ENCODE measurements around the gene TAPT1.

DNA sequence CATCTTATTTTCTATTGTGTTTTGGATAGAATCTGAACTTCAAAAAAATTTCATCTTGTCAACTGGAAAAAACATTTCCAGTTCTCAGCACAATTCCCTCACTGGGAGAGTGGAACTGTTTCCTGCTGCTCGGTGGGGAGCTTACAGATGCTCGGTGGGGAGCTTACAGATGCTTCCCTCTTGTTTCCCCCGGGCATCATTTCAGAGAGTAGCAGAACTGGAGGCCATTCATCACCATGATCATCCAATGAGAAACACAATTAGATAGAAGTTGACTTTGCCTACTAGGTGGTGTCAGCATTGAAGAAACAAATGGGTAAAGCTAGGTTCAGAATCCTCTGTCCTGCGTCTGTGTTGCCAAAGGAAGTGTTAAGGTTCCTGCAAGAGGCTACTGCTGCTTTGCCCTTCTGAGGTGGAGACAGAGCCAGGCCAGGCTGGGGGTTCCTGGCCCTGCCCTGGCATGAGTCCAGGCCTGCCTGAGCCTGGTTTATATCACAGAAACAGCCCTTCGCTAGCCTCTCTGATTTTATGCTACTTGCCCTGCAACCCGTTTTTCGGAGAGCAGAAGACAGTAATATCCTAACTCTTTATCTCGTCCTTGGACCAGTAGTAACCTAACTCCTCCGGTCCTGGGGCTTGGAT is 70.6 kb downstream of the TAPT1 start:
- no peak for TF ChIP-seq TAF1 (IDR thresholded peaks at IDR 0.05; ENCODE audit: borderline replicate concordance, insufficient read depth, low read length)
- no peak for TF ChIP-seq REST (IDR thresholded peaks at IDR 0.05; ENCODE audit: insufficient read depth in 1 of 2, low read depth in 2 of 2, low read length in 2 of 2)
- TF ChIP-seq POLR2AphosphoS5 (IDR thresholded peaks at IDR 0.05; ENCODE audit: low read depth, low read length), result no peak
- no peak for TF ChIP-seq SIN3A (IDR thresholded peaks at IDR 0.05; ENCODE audit: borderline replicate concordance, insufficient read depth, low read length)
- no peak for TF ChIP-seq FOXP2 (optimal IDR thresholded peaks at IDR 0.05; ENCODE audit: borderline replicate concordance, extremely low read depth, extremely low read length, insufficient read depth)

Data from PFSK-1 (cell line).